Measurements from ENCODE around the gene HIGD1A.
A peak's percentile ranks its signal among the peaks of the same experiment; 100 is the strongest.

Gene HIGD1A

DNA sequence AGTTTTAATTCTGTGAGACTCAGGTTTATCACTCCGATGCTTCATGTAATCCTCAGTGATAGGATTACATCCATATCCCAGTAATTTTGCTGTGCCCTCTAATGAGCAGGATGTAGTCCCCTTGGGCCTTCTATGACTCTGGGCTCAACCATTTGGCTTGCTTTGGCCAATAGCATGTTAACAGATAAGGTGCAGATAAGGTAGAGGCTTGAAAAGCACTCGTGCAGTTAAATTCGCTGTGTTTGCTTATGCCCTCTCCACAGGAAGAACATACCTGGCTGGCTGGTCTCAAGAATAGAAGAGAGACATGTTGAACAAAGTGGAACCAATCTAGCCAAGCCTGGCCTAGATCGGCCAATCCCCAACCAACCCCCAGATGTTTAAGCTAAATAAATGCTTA lies 51.3 kb downstream of the HIGD1A start:
- DNase-seq, result peak; percentile 29

DNA sequence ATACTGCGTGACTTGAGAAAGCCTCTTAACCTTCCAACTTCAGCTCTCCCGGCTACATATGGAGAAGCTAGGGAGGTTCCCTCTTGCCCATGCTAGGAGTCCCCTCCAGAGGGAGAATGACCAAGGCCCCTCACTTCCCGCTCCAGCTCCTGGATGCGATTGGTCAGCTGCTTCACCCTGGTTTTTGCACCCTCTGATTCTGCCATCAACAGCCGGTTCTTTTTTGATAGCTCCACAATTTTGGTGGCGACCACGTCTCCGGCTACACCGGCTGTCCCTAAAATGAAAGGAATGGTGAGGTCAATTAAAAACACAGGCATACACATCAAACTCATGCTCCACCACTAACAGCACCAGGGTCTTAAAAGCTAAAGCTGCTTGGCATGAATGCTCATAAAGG lies 51.8 kb downstream of the HIGD1A start:
- DNase-seq, result peak; percentile 23

- DNase-seq, result peak; percentile 49
These were observed 52.7 kb downstream of the HIGD1A start for GRCh38 chr3:42751609-42752008.

GRCh38 chr3:42750834-42751233 lies 53.5 kb downstream of the HIGD1A start:
- DNase-seq, result peak; percentile 39

GRCh38 chr3:42749753-42750231 lies 54.5 kb downstream of the HIGD1A start:
- DNase-seq, result peak; percentile 86

DNA sequence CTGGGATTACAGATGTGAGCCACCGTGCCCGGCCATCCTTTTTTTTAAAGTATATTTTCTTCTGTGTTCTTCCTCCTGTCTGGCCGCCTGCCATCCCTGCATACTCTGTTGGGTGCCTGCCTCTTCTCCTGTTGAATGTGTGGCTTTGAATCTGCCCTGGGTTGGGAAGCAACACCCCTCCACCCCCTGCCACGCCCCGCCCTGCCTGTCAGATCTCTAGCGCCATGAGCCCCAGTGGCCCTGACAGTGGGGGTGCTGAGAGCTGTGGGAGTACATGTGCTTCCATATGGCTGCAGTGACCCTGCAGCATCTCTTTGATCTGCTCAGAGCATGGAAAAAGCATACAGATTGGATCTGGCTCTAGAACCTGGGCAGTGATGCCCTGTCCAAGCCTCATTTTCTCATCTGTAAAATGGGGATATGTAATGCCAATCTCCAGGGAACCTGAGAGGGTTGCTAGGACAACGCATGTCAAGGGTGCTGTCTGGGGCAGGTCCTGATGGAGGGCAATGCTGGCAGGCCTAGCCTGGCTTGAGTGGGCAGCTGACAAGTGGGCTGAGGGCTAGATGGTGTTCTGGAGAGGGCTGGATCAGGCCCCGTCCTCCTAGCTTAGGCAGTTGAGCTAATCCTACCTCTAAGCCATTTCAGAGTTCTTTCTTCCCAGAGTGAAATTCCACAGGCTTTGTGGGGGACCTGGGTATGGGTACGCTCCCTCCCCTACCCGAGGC lies 55.1 kb downstream of the HIGD1A start:
- DNase-seq, result peak; percentile 18

GRCh38 chr3:42747581-42747980 lies 56.7 kb downstream of the HIGD1A start:
- peak; percentile 30 for DNase-seq

DNA sequence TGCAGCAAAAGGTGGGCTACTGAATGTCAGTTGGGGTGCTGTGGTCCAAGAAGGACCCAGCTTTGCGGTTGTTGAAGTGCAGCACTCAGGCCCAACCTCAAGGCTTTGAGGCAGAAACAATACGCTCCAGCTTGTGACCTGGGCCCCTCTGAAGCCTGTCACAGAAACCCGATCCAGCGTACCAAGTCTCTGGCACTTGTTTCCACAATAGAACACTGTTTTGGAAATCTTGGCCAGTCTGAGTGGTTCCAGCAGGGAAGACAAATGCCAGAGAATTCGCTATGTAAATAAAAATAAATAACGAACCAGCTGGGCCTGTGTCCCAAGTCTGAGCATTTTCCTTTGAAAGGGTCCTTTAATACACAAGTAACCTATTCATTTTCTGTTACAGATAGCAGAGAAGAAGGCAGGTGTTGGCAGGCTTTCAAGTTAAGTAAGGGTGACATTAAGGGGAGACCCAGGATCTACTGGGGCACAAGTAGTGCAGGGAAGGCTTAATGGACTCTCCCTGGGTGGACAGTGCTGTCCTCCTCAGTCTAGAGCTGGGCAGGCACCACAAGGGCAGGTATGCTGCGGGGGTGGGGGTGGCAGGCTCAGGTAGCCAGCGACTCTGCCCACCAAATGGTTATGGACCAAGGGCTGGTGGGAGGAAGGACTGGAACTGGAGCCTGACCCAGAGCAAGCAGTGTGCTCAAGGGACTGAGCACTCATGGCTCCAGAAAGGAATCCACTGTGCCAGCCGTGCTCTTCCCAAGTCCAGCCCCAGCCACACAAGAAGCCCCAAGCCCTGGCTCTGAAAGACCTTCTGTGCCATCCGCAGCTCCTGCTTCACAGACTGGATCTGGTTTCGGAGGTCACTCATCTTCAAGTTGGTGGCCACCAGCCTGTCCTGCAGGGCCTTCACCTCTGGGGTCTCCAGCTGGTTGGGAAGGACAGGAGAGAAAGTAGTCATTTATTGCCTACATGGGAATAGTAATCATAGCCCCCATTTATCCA lies 57.5 kb downstream of the HIGD1A start:
- peak; percentile 46 for DNase-seq

DNA sequence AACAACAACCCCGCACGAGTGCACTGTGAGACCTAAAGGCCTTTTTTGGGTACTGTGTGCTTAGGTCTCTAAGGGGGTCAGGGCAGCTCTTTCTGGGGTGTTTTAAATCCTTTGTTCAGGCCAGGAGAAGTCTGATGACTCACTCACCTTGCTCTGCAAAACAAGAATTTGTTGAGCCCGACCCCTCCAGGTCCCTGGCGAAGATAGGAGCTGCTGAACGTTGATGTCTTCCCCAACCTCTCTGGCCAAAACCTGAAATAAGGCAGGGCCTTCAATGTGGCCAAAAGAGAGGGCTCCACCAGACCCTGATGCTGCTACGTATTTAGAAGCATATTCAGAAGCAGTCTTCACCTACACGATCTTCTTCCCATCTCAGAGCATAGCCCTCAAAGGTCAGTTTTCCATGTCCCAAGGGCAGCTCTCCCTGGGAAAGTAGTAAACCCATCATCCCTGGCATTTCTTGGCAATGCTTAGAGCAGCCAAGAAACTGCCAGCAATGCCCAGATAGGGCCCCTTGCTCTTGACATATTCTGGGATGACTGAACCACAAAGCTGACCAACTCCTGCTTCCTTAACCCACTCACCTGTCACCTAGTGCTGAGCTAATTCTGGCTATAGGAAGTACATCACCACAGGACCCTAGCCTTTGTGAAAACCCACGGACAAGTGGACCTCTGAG lies 58.4 kb downstream of the HIGD1A start:
- DNase-seq, result peak; percentile 61

GRCh38 chr3:42745291-42745745 lies 59.0 kb downstream of the HIGD1A start:
- no peak for DNase-seq

GRCh38 chr3:42743204-42743995 lies 60.9 kb downstream of the HIGD1A start:
- peak; percentile 13 for DNase-seq

DNA sequence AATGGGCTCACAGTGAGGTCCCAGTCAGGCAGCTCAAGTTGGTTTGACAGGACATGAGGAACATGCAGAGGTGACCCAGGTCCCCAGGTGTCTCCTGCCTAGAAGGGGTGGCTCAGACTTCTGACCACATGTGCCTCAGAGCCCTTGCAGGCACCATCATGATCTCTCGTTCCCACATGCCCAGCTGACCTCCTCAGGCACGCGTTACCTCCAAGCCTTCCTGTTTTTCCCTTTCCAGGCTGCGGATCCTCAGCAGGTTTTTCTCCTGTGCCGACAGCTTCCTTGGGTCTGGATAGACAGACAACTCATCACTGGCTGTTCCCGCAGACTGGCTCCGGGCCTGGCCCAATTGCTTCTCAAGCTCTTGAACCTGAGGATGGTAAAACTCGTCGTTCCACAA lies 61.6 kb downstream of the HIGD1A start:
- DNase-seq, result peak; percentile 35

DNA sequence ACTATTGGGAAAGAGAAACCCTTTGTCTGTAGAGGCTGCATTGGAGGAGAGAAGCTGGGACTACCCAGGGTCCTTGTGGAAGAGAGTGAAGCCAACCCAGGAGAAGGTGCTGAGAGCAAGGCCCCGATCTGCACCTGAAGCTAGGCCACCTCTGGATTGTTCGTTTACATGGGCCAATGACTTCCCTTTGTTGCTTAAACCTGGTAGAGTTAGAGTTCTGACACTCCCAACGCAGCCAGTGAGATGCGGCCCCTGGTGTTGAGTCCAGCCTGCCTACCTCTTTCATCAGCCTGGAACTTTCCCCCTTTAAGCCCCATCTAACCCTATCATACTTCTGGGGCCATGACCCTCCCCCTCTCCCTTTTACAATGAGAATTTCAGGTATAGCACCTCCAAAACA lies 62.0 kb downstream of the HIGD1A start:
- peak; percentile 22 for DNase-seq

DNA sequence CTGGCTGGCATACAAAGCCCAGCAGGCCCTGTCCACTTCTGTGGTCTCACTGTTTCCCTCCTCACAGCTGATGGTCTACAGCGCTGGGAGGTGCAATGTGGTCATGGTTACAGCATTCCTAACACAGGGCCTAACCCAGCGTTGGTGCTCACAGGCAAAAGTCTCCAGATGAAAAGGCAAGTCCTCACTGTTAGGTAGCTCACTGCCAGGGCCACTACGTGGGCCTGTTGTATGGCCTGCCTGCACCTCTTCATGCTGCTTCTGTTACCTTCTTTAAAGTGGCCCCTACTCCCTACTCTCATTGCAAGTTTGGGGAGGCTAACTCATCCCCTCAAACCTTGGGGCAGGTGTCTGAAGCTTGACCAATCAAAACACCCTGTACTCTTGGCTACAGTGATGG lies 62.5 kb downstream of the HIGD1A start:
- DNase-seq, result peak; percentile 44

DNA sequence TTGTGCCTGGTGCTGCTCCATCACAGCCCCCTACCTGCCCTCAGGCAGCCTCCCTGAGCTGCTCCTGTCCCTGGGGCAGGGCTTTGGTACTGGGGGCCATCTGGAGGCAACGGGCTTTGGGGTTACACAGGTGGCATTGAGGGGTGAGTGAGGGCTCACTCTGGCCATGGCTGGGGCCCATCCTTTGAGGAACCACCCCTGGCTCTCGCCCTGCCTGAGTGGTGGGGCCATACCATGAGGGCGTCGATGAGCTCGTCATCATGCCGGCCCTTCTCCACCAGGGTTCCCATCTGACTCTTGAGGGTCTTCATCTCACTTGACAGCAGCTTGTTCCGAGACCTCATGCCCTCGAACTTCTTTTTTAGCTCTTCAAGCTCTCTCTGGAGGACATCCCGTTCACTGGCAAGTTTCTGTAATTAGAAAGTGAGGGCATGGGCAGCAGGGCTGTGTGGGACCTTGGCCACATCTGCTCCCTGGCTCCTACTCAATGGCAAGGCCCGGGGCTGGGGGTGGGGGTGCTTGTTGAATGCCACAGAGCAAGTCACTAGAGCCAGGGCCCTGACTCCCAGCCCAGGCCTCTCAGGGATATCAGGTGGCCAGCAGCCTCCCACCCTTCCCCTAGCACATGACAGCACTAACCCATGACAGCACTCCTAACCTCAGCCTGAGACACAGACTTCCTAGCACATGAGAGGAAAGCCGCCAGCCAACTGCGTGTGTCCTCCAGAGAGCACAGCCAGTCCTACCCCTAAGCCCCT lies 64.7 kb downstream of the HIGD1A start:
- DNase-seq, result peak; percentile 55

DNA sequence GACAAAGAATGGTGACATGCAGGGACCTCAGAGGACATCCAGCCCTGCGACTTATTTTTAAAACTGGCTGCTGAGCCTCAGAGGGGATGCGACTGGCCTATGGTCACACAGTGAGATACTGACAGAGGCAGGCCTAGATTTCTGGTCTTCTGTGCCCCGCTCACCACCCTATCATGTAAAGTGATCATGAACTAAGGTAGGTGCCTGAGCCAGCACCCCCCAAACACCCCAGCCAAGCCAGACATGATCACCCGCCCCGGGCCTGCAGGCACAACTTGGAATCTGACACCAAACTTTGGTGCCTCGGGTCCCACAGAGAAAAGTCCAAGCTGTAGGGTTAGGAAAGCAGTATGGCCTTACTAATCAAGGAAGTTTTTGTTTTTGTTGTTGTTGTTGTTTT lies 67.8 kb downstream of the HIGD1A start:
- DNase-seq, result no peak

GRCh38 chr3:42736081-42736480 lies 68.2 kb downstream of the HIGD1A start:
- DNase-seq, result peak; percentile 38

- peak; percentile 42 for DNase-seq
These were observed 68.7 kb downstream of the HIGD1A start for GRCh38 chr3:42735615-42736014.

DNA sequence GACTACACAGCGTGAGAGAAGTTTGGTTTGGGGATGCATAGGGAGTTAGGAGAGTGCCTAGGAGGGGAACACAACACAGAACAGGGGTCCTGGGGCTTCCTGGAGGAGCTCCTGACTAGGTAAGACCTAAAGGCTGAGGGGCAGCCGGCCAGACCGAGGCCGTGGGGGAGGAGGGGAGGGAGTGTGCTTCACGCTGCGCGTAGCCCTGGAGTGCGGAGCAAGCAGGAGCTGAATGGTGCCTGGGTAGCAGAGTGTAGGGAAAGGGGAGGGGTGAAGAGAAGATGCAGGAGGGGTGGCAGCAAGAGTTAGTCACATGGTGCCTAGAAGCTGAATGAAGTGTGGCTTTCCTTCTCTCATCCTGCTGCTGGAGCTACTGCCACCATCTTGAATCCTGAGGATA lies 69.3 kb downstream of the HIGD1A start:
- peak; percentile 47 for DNase-seq

DNA sequence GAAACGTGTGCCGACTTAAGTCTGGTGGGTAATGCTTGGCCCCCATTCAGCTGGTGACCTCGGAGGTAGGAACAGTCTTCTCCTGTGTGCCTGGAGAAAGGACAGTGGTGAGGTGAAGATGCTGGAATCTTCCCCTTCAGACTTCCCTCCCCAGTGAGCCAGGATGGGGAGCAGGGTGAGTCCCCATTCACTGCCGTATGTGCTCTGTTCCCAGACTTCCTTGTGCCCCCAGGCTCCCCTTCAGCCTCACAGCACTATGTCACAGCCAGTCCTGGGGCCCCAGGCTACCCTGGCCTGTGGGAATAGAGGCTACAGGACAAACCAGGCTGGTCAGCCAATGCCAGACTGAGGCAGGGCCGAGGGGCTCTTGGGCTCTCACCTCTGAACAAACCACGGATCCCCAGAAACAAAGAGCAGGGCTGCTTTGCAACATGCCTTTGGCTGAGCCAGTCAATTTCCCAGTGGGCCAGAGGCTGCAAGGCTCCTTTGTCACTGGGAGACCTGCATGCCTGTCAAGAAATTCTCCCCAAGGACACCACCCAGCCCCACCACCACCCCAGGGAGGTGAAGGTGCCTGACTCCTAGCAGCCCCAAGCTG lies 69.9 kb downstream of the HIGD1A start:
- DNase-seq, result peak; percentile 55
